Neural cell (in vitro differentiated cells): ENCODE results near the gene TAF1C. TPM values are rescaled to one million over a fixed set of nuclear protein-coding genes. Genes with fewer than 3 reads are reported as not detected.

Experiments
- H2AFZ ChIP-seq: fragments of 200-600, 300-800 bp; sonication (generic), shearing (Covaris generic); 2 replicates; pipeline ENCODE4 v1.6.0; 2014; ENCODE audit warnings: low read depth, mild to moderate bottlenecking, antibody characterized with exemption, low read length, moderate library complexity
- H3F3A ChIP-seq: fragments of 200-600 bp; shearing (Covaris generic); 2 replicates; pipeline ENCODE4 v1.6.1; 2016; ENCODE audit warnings: mild to moderate bottlenecking, moderate library complexity, mixed read lengths, antibody characterized with exemption, low read length; ENCODE audit not compliant: insufficient read depth, poor library complexity, severe bottlenecking
- H3K27ac ChIP-seq: fragments of 200-600, 300-800 bp; sonication (generic), shearing (Covaris generic); 2 replicates; pipeline ENCODE4 v1.5.1; 2014; ENCODE audit warnings: mild to moderate bottlenecking, low read length, moderate library complexity
- H3K27me3 ChIP-seq: fragments of 300-800, 200-600 bp; sonication (generic), shearing (Covaris generic); 2 replicates; pipeline ENCODE4 v1.6.0; 2014; ENCODE audit warnings: mild to moderate bottlenecking, low read depth, low read length, moderate library complexity; ENCODE audit not compliant: insufficient read depth
- H3K36me3 ChIP-seq: fragments of 300-800, 200-600 bp; sonication (generic), shearing (Covaris generic); 2 replicates; pipeline ENCODE4 v1.5.1; 2014; ENCODE audit warnings: mild to moderate bottlenecking, antibody characterized with exemption, low read length, moderate library complexity; ENCODE audit not compliant: insufficient read depth
- H3K4me2 ChIP-seq: fragments of 300-800, 200-600 bp; sonication (generic), shearing (Covaris generic); 2 replicates; pipeline ENCODE4 v1.6.0; 2014; ENCODE audit warnings: mild to moderate bottlenecking, low read length
- H3K4me3 ChIP-seq: fragments of 300-800, 200-600 bp; sonication (generic), shearing (Covaris generic); 2 replicates; pipeline ENCODE4 v1.5.1; 2014; ENCODE audit warnings: mild to moderate bottlenecking, low read length, moderate library complexity
- H3K79me2 ChIP-seq: fragments of 200-600 bp; shearing (Covaris generic); replicated peaks from 2 replicates; pipeline ENCODE4 v1.6.0; 2014; ENCODE audit warnings: mild to moderate bottlenecking, low read length, moderate library complexity; ENCODE audit not compliant: insufficient read depth
- H3K9ac ChIP-seq: fragments of 300-800, 200-600 bp; sonication (generic), shearing (Covaris generic); 2 replicates; pipeline ENCODE4 v1.6.1; 2016; ENCODE audit warnings: mild to moderate bottlenecking, low read length, mixed read lengths
- H3K9me2 ChIP-seq: fragments of 200-600 bp; shearing (Covaris generic); 2 replicates; pipeline ENCODE4 v1.6.1; 2016; ENCODE audit warnings: mild to moderate bottlenecking, low read length, mixed read lengths; ENCODE audit not compliant: insufficient read depth
- H3K9me3 ChIP-seq: fragments of 200-600, 300-800 bp; sonication (generic), shearing (Covaris generic); 2 replicates; pipeline ENCODE4 v1.6.1; 2016; ENCODE audit warnings: mild to moderate bottlenecking, mixed run types, low read length, moderate library complexity, mixed read lengths
- H4K20me1 ChIP-seq: fragments of 200-600 bp; shearing (Covaris generic); 2 replicates; pipeline ENCODE4 v1.6.1; 2016; ENCODE audit warnings: mild to moderate bottlenecking, mixed run types; ENCODE audit not compliant: insufficient read depth
- EP300 ChIP-seq: fragments of 450-650 bp; conservative IDR thresholded peaks from 2 replicates; pipeline ENCODE4 v1.6.1; 2014; ENCODE audit warnings: antibody characterized with exemption, mild to moderate bottlenecking, moderate library complexity; ENCODE audit not compliant: poor library complexity, severe bottlenecking
- EZH2 ChIP-seq: fragments of 200-600, 300-800 bp; shearing (Covaris generic), sonication (generic); IDR thresholded peaks from 2 replicates; pipeline ENCODE4 v1.6.1; 2014; ENCODE audit warnings: antibody characterized with exemption, low read length, borderline replicate concordance, mild to moderate bottlenecking; ENCODE audit not compliant: insufficient read depth, poor library complexity, severe bottlenecking
- MXI1 ChIP-seq: fragments of 450-650 bp; conservative IDR thresholded peaks from 2 replicates; pipeline ENCODE4 v1.6.1; 2014; ENCODE audit warnings: antibody characterized with exemption, mild to moderate bottlenecking; ENCODE audit not compliant: poor library complexity, severe bottlenecking
- POLR2AphosphoS5 ChIP-seq: IDR thresholded peaks from 2 replicates; pipeline ENCODE4 v1.6.1; 2012
- RAD21 ChIP-seq: fragments of 450-650 bp; conservative IDR thresholded peaks from 2 replicates; pipeline ENCODE4 v1.6.1; 2014; ENCODE audit warnings: antibody characterized with exemption, mild to moderate bottlenecking, moderate library complexity
- REST ChIP-seq: IDR thresholded peaks from 2 replicates; pipeline ENCODE4 v1.6.1; 2012; ENCODE audit warnings: borderline replicate concordance
- SMC3 ChIP-seq: fragments of 450-650 bp; conservative IDR thresholded peaks from 2 replicates; pipeline ENCODE4 v1.6.1; 2014; ENCODE audit warnings: antibody characterized with exemption, mild to moderate bottlenecking, moderate library complexity; ENCODE audit not compliant: poor library complexity
- TAF1 ChIP-seq: IDR thresholded peaks from 2 replicates; pipeline ENCODE4 v1.6.1; 2012; ENCODE audit warnings: low read depth
- polyA plus RNA-seq: library from polyadenylated mRNA; depleted of rRNA; stranded (reverse); fragments of >200 nt; gene quantifications from 2 replicates; pipeline ENCODE4 v1.2.3, GENCODE V29; 2014
- TF ChIP-seq, protein P1 (sequence below): fragments of 450-650 bp; IDR thresholded peaks from 2 replicates; pipeline ENCODE4 v1.5.1; 2014; ENCODE audit warnings: antibody characterized with exemption, mild to moderate bottlenecking, moderate library complexity; ENCODE audit not compliant: poor library complexity, severe bottlenecking

Gene TAF1C
- polyA plus RNA-seq, 1 donor from 2014 or later, result 25.5 TPM

DNA sequence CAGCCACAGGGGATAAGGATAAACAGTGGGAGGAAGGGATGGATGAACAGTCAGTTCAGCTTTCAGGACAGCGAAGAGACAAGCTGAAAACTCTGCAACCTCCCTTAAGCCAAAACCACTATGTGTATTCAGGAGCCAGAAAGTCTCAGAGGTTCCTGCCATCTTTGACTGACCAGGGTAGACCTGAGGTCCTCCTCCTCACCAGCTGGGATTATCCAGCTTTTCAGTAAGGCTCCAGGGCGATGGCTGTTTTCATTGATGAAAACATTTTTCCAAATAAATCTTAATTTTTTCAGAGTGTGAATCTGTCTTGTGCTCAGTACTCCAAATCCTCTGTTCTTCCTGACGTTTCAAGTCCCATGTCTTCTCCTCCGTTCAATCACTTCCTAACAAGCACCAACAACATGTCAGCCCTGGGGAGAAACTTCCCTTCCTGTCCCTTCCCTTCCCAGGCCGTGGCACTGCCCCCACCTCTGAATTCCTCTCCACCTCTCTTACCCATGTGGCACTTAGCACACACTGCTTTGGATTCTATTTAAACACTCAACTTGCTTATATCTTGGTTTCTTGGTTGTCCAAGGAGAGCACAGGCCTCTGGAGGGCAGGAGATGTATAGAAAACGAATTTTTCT, 47.1 kb downstream of the TAF1C start:
- Histone ChIP-seq H3K9me2 (no peaks in the 10 kb centered on the region), H3K27ac (no peak overlapping the region), H3K4me3 (no peak overlapping the region), H2AFZ (no peak overlapping the region), H3K4me2 (no peak overlapping the region), H3K9ac (no peak overlapping the region), H3K9me3 (no peaks in the 10 kb centered on the region), H3K36me3 (peaks cover 5% of the 10 kb centered on the region), H3K27me3 (no peaks in the 10 kb centered on the region), H4K20me1 (no peaks in the 10 kb centered on the region), H3F3A (no peaks in the 10 kb centered on the region), H3K79me2 (peaks cover 76% of the 10 kb centered on the region)
- no peak for TF ChIP-seq MXI1
- TF ChIP-seq SMC3, result no peak
- no peak for TF ChIP-seq POLR2AphosphoS5
- TF ChIP-seq, protein P1, sequence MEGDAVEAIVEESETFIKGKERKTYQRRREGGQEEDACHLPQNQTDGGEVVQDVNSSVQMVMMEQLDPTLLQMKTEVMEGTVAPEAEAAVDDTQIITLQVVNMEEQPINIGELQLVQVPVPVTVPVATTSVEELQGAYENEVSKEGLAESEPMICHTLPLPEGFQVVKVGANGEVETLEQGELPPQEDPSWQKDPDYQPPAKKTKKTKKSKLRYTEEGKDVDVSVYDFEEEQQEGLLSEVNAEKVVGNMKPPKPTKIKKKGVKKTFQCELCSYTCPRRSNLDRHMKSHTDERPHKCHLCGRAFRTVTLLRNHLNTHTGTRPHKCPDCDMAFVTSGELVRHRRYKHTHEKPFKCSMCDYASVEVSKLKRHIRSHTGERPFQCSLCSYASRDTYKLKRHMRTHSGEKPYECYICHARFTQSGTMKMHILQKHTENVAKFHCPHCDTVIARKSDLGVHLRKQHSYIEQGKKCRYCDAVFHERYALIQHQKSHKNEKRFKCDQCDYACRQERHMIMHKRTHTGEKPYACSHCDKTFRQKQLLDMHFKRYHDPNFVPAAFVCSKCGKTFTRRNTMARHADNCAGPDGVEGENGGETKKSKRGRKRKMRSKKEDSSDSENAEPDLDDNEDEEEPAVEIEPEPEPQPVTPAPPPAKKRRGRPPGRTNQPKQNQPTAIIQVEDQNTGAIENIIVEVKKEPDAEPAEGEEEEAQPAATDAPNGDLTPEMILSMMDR, result no peak

GRCh38 chr16:84138824-84139627, 47.8 kb downstream of the TAF1C start:
- TF ChIP-seq POLR2AphosphoS5 (no peak), EZH2 (no peak), RAD21 (no peak), REST (no peak), EP300 (no peak), MXI1 (no peak), SMC3 (no peak), TAF1 (no peak)
- TF ChIP-seq, protein P1, result no peak
- no peaks in the 10 kb centered on the region for H3F3A ChIP-seq
- no peak overlapping the region for H3K9ac ChIP-seq
- no peak overlapping the region for H3K4me3 ChIP-seq
- peaks cover 79% of the 10 kb centered on the region for H3K79me2 ChIP-seq
- peaks cover 5% of the 10 kb centered on the region for H3K36me3 ChIP-seq
- H2AFZ ChIP-seq, result no peak overlapping the region
- no peak overlapping the region for H3K27ac ChIP-seq
- H3K9me3 ChIP-seq, result no peaks in the 10 kb centered on the region
- H4K20me1 ChIP-seq, result no peaks in the 10 kb centered on the region
- no peaks in the 10 kb centered on the region for H3K27me3 ChIP-seq
- H3K9me2 ChIP-seq, result no peaks in the 10 kb centered on the region
- no peak overlapping the region for H3K4me2 ChIP-seq
